ENCODE data around the gene IRF1.

The IRF1 gene

GRCh38 chr5:132500244-132500930 lies 9.8 kb upstream of the IRF1 start:
- no peak for DNase-seq

DNA sequence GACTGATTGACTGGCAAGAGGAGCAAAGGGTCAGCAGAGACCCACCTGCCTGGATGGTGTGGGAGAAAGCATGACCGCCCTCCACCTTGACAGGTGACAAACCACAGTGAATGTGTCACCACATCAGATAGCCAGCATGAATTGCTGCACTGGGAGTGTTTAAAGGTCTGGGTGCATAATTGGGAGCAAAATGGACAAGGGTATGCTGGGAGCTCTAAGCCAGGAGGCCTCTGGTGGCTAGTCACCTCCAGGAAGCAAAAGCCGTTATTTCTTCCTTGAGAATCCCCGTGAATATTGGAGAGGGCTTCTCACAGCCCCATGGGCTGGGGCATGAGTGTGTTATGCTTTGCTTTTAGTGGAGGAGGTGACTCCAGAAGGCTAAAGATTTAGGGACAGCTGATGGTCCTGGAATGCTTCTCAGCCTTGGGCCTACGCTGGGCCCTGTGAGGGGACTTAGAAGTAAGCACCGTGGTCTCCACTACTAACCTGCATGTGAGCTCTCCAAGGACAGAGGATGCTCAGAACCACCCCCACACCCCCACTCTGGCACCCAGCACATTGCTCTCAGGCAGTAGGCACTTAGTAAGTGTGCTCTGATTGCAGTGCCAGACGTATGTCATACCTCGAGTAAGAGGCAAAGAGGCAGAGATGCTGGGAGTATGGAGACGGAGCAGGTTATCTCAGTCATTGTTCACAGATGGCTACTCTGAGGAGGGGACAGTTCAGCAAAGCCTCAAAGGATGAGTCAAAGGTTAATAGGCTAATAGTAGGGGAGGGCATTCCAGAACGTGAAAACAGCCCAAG lies 9.1 kb upstream of the IRF1 start:
- DNase-seq: no peak

DNA sequence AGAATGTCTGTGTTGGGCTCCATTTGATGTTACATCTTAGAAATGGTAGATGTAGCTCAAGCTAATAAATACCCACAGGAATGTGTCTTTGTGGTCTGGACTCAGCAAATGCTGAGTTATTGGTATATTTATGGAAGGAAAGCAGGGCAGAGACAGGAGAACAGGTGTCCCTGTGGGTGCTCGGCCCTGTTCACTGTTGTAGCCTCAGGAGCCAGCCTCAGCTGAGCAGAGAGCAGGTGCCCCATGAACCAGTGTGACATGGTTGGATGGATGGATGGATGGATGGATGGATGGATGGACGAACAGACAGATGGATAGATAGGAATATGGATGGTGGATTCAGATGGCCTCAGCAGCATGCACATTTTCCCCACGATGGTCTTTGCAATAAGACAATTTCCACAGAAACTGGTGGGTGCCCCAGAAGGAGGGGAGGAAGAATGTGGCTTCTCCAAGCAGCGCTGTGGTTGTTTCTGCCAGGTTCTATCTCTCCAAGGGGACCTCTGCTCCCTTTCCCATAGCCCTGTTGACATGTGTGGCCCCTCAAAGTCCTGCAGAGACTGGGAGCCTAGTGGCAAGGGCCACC lies 8.2 kb upstream of the IRF1 start:
- DNase-seq: no peak

- no peak for DNase-seq
Observed at GRCh38 chr5:132498152-132498551, 7.6 kb upstream of the IRF1 start.

DNA sequence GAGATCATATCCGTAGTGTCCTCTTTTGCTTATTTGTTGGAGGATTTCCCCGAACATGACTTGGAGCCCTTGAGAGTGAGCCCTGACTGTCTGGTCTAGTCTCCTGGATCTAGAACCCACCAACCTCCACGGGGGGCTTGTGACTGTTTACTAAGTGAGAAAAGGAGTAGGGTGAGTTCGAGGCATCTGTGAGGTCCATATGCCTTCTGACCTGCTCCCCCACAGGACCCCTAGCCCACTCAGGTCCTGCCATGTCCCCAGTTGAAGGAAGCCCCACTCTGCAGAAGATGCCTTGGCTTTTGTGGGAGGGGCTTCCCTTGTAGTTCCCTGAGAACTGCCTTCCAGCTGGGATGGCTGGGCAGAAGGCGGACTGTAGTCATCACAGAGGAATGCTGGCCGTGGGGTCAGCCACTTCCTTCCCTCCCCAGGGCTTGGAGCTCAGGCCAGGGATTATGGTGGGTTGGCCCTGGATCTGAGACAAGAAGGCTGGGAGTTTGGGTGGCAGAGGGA lies 7.0 kb upstream of the IRF1 start:
- DNase-seq: no peak

GRCh38 chr5:132496631-132497487 lies 6.3 kb upstream of the IRF1 start:
- peak; percentile 70 for DNase-seq

GRCh38 chr5:132496191-132496630 lies 5.6 kb upstream of the IRF1 start:
- peak; percentile 80 for DNase-seq

DNA sequence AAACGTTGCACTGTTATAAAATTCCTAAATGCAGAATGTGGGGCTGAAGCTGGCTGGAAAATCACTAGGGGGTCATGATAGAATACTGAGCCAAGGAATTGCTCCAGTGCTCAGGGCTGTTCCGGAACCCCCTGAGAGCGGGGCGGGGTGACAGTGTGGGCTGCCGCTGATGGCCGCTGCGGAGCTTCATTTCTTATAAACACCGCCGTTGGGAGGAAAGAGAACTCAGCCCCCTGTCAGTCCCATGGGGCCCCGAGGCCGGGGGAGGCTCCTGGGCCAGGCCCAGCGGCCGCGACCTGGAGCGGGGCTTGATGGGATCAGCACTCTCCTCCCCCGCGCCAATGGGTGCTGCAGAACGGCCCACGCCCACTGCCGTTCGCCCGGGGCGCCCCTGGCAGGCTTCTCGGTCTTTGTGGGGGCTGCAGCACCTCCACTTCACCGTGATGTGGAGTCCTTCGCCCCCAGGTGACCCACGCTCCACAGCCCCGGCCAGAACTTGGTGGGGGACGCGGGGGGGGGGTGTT lies 5.2 kb upstream of the IRF1 start:
- DNase-seq: peak; percentile 72

DNA sequence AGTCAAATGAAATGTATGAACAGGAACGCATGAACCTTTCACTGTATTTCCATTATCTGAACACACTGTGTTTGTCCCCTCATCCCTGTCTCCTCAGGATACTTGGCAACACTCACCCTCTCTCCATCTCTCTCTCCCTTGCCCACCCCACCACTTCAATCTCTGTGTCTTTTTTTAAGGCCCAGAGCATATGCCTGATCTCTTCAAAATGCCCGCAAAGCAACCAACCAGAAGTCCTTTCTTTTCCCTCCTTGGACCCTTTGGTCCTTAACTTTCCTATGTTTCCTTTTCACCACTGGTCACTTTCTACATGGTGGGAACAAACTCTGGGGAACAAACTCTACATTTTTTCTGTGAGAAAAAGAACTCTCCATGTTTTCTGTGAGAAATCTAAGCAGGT lies 3.2 kb upstream of the IRF1 start:
- DNase-seq: no peak

DNA sequence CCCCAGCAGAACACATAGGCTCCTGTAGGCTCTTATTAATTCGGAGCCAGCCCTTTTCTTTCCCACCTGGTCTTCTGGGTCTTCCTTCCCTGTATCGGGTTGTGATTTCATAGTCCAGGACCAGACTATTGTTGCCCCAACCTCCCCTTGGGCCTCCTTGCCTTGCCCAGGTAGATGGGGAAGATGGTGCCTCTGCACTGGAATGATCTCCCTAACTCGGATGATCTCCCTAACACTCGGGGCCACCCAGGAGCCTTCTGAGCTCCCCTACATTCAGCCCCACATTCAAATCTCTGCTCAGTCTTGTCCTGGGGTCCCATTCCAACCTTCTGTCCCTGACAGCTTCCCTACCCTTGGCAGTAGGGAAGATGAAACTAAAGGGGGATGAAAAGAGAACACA lies 2.7 kb upstream of the IRF1 start:
- no peak for DNase-seq

DNA sequence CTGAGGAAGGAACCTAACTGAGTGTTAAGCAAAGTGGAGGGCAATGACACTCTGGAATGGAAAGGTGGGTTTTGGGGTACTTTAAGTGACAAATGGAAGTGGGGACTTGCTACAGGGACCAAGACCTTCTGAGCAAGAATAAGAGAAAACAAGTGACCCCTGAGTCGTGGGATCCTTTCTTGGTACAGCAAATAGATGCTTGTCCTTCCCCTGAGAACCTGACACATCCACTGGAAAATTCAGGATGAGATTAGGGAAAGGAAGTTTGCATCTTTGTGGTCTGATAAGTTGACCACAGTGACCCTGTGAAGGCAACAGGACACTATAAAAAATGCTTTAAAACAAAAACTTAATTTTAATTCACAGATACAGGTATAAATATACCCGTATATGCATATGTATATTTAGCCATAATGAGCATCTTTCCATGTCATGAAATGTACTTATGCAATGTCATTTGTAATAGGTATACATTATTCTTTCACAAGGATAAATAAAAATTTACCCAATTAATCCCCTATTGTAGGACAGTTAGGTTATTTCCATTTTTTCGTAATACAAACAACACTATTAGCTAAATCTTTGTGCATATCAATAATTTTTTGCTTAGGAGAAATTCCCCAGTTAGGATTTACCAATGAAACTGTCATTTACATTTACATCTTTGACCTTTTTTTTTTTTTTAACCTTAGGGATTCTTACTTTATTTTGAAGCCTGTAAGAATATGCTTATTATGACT lies 2.0 kb upstream of the IRF1 start:
- DNase-seq: no peak

DNA sequence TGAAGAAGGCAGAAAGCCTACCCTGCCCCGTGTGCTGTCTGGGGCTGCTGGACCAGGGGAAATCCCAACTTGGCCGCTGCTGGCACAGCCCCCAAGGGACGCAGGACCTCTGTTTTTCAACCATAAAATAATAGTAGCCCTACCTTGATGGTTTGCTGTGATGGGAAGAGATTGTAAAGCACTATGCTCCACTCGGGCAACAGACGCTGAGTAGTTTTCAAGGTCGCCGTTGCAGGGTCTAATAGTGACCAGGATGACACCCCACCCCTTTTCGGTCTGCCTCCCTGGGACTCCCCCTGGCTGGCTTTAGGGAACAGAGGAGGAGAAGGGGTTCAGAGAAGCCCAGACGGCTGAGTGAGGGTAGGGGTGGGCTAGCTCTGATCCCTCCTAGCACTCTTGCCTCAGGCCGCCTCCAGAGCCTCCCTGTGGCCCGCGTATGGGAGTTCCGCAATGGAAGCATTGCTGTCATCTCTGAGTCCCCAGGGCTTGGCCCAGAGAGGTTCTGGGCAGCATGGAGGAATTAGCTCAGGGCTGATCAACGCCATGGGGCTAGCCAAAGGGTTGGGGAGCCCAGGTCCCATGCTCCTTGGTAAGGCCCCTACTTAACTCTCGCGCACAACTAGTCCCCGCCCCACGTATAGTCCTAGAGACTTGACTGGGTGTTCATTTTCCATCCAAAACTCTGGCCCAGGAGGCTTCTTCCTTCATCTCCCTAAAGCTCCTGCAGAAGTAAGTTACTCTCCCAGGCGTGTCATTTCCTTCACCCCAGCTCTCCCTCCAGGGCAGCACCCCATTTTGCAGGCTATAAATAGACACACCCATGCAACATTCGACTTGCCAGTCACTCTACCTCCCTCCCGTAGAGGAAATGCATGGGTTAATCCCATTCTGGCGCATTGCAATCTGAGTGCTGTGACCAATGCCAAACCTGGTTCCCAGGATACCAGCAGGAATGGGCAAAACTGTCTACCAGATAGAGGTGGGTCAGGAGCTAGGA lies 1.1 kb upstream of the IRF1 start:
- no peak for DNase-seq

GRCh38 chr5:132489871-132490483 lies 596 bp downstream of the IRF1 start:
- DNase-seq: peak; percentile 38

- no peak for DNase-seq
Observed at GRCh38 chr5:132489051-132489770, 1.4 kb downstream of the IRF1 start.

DNA sequence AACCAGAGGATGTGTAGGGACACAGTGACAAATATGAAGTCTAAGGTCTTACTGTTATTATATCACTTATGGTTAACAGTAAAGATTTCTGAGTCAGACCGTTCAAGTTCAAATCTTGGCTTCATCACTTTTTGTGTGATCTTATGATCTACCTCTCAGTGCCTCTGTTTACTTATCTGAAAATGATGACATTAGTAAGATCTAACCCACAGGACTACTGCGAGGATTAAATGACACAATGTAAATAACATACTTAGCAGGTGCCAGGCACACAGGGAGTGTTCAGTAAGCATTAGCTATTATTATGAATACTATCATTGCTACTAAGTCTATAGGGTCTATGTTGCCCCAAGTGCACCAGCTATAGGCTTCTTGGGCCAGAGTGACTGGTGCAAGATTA lies 2.0 kb downstream of the IRF1 start:
- no peak for DNase-seq

GRCh38 chr5:132487841-132488555 lies 2.6 kb downstream of the IRF1 start:
- DNase-seq: no peak

GRCh38 chr5:132487095-132487428 lies 3.5 kb downstream of the IRF1 start:
- no peak for DNase-seq

DNA sequence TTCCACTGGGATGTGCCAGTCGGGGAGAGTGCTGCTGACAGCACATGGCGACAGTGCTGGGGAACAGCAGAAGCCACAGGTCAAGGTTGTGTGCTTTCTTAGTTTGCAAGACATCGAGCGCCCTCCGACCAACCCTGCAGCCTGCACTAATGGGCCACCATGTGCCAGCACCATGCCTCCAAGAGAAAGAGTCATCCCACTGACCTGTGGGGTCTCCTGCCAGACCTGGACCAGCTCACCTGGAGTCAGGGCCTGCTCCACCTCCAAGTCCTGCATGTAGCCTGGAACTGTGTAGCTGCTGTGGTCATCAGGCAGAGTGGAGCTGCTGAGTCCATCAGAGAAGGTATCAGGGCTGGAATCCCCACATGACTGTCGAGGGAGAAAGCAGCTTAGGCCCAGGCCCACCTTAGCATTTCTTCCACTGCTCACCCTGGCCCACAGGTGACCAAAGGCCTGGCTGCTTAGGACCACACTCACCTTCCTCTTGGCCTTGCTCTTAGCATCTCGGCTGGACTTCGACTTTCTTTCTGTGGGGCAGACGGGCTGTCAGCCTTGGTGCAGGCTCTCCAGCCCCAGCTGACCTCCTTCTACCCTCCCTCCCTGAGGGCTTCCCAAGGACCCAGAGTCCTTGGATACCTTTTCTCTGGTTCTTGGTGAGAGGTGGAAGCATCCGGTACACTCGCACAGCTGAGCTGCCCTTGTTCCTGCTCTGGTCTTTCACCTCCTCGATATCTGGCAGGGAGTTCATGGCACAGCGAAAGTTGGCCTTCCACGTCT lies 4.1 kb downstream of the IRF1 start:
- no peak for DNase-seq

Data from COR-L47 (cell line).